SK-N-SH (cell line): ENCODE data around the gene SMG7.

ENCODE experiments used
- EZH2phosphoT487 ChIP-seq: fragments of 200-600 bp; sonication (generic); IDR thresholded peaks from 2 replicates; pipeline ENCODE4 v1.6.1; 2017; ENCODE audit warnings: low read depth, mixed run types, mild to moderate bottlenecking, antibody characterized with exemption, moderate library complexity, borderline replicate concordance
- FOSL2 ChIP-seq: IDR thresholded peaks from 2 replicates; pipeline ENCODE4 v1.4.0; 2012; ENCODE audit warnings: low read depth, mild to moderate bottlenecking, moderate library complexity, borderline replicate concordance
- FOXM1 ChIP-seq: IDR thresholded peaks from 2 replicates; pipeline ENCODE4 v1.4.0; 2012; ENCODE audit warnings: low read depth, mild to moderate bottlenecking
- NFIC ChIP-seq: IDR thresholded peaks from 2 replicates; pipeline ENCODE4 v1.4.0; 2012; ENCODE audit warnings: borderline replicate concordance
- POLR2AphosphoS5 ChIP-seq: IDR thresholded peaks from 2 replicates; pipeline ENCODE4 v1.6.1; 2012; ENCODE audit warnings: low read depth, low read length
- RAD21 ChIP-seq: IDR thresholded peaks from 2 replicates; pipeline ENCODE4 v1.6.1; 2012; ENCODE audit warnings: mild to moderate bottlenecking, low read length
- RFX5 ChIP-seq: IDR thresholded peaks from 2 replicates; pipeline ENCODE4 v1.6.1; 2012; ENCODE audit warnings: mild to moderate bottlenecking, improper control_type of control experiment, low read length
- TAF1 ChIP-seq: IDR thresholded peaks from 2 replicates; pipeline ENCODE4 v1.6.1; 2012; ENCODE audit warnings: low read depth, mild to moderate bottlenecking, low read length, moderate library complexity, borderline replicate concordance
- TF ChIP-seq, protein P1 (sequence below): fragments of 200-600 bp; sonication (generic); IDR thresholded peaks from 2 replicates; pipeline ENCODE4 v1.6.1; 2017; ENCODE audit warnings: antibody characterized with exemption, mild to moderate bottlenecking, moderate library complexity
- TF ChIP-seq, protein P2 (sequence below): IDR thresholded peaks from 2 replicates; pipeline ENCODE4 v1.4.0; 2012; ENCODE audit warnings: low read depth
- TF ChIP-seq, protein P3 (sequence below): IDR thresholded peaks from 2 replicates; pipeline ENCODE4 v1.4.0; 2012; ENCODE audit warnings: low read depth, borderline replicate concordance

DNA sequence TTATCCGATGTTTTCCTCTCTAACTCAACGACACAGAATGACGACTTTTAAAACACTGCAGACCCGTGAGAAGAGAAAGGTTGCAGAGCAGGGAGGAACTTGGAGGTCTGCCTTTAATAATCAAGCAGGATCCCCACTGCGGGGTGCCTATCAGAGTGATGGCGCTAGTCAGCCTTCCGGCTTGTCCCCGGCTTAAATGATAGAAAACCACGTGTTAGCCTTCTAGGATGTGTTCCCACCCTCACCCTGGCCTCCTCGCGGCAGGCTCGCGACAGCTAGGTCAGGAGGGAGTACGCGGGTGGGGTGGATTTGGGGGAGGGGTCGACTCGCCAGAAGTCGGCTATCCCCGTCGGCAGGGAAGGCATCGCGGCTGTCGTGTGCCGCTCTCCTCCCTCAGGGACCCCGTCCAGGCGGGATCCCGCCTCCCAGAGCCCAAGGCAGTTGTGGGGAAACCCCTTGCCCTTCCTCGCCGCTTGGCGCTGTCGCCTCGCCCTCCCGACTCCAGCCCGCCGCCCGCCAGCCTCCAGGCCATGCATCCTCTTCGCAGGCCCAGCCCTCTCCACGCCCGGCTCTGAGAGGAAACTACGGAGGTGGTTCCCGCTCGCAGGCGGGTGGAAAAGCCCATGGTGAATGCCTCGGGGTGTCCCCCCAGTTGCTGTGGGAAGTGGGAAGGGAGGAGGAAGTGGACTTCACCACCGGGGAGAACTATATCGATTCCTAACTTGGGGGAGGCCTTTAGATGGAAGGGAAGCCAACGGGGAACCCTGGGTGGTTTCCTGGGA is 1.1 kb upstream of the SMG7 start:
- TF ChIP-seq, protein P1, sequence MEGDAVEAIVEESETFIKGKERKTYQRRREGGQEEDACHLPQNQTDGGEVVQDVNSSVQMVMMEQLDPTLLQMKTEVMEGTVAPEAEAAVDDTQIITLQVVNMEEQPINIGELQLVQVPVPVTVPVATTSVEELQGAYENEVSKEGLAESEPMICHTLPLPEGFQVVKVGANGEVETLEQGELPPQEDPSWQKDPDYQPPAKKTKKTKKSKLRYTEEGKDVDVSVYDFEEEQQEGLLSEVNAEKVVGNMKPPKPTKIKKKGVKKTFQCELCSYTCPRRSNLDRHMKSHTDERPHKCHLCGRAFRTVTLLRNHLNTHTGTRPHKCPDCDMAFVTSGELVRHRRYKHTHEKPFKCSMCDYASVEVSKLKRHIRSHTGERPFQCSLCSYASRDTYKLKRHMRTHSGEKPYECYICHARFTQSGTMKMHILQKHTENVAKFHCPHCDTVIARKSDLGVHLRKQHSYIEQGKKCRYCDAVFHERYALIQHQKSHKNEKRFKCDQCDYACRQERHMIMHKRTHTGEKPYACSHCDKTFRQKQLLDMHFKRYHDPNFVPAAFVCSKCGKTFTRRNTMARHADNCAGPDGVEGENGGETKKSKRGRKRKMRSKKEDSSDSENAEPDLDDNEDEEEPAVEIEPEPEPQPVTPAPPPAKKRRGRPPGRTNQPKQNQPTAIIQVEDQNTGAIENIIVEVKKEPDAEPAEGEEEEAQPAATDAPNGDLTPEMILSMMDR, result peak; percentile 13; the same call in 1 of the 2 replicates
- TF ChIP-seq, protein P2, sequence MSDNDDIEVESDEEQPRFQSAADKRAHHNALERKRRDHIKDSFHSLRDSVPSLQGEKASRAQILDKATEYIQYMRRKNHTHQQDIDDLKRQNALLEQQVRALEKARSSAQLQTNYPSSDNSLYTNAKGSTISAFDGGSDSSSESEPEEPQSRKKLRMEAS, result peak; percentile 97
- TF ChIP-seq RAD21 (no peak), FOSL2 (no peak), TAF1 (peak; percentile 35), FOXM1 (0 out of 2 replicates have a peak, but pooled peaks have one; percentile 14), EZH2phosphoT487 (no peak), NFIC (0 out of 2 replicates have a peak, but pooled peaks have one; percentile 12), POLR2AphosphoS5 (0 out of 2 replicates have a peak, but pooled peaks have one; percentile 4), RFX5 (no peak)
- TF ChIP-seq, protein P3, sequence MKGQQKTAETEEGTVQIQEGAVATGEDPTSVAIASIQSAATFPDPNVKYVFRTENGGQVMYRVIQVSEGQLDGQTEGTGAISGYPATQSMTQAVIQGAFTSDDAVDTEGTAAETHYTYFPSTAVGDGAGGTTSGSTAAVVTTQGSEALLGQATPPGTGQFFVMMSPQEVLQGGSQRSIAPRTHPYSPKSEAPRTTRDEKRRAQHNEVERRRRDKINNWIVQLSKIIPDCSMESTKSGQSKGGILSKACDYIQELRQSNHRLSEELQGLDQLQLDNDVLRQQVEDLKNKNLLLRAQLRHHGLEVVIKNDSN, result peak; percentile 42; the same call in 1 of the 2 replicates
